HG03571 (cell line): Measurements from ENCODE around the gene ACSL5.
A peak's percentile ranks its signal among the peaks of the same experiment; 100 is the strongest.
"Not testable (repeated sequence)": the region's sequence is repeated elsewhere in the genome, so short reads cannot be mapped to it uniquely, and the experiment has no call there.

Source experiments
- ATAC-seq: cut with Tn5 transposase; IDR thresholded peaks from one replicate; pipeline ENCODE4 v1.9.1; 2021; ENCODE audit not compliant: unreplicated experiment

Gene ACSL5

DNA sequence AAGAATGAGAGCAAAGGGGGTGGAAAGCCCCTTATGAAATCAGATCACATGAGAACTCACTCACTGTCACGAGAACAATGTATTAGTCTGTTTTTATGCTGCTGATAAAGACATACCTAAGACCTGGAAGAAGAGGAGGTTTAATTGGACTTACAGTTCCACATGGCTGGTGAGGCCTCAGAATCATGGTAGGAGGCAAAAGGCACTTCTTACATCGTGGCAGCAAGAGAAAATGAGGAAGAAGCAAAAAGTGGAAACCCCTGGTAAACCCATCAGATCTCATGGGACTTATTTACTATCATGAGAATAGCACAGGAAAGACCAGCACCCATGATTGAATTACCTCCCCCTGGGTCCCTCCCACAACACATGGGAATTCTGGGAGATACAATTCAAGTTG, 32.9 kb downstream of the ACSL5 start:
- ATAC-seq = not testable (repeated sequence)

- no peak for ATAC-seq
Observed at GRCh38 chr10:112407696-112408095, 33.8 kb downstream of the ACSL5 start.

DNA sequence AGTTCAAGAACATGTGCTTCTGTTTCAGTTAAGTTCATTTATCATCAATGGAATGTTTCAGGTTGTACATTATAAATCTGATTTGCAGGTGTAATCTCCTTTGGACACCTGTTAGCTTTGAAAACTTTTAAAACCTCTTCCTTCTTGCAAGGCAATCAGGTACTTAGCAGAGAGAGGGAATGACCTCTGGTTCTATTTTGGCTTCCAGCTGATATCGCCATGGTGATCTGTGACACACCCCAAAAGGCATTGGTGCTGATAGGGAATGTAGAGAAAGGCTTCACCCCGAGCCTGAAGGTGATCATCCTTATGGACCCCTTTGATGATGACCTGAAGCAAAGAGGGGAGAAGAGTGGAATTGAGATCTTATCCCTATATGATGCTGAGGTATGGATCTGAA, 35.4 kb downstream of the ACSL5 start:
- no peak for ATAC-seq

DNA sequence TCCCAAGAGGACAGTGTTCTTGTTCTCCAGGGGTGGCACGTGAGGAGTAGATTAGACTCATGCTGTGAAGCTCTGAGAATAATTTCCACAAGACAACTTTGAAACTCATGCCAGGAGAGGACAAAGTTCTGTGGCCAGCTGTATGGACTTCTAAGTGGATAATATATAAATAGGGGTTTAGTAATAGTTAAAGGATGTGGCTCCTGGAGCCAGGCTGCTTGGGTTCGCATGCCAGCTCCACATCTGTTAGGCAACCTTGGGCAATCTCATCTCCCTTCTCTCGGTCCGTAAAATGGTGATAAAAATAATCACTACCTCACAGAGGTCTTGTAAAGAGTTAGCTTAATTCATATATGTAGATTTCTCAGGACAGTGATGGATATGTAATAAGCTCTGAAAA, 35.8 kb downstream of the ACSL5 start:
- no peak for ATAC-seq

GRCh38 chr10:112412696-112413095, 38.8 kb downstream of the ACSL5 start:
- ATAC-seq = no peak

GRCh38 chr10:112421731-112422130, 47.8 kb downstream of the ACSL5 start:
- no peak for ATAC-seq

- no peak for ATAC-seq
Observed at GRCh38 chr10:112424651-112425050, 50.7 kb downstream of the ACSL5 start.

- no peak for ATAC-seq
Observed at GRCh38 chr10:112426111-112426510, 52.2 kb downstream of the ACSL5 start.

- no peak for ATAC-seq
Observed at GRCh38 chr10:112429147-112429546, 55.2 kb downstream of the ACSL5 start.

GRCh38 chr10:112429654-112430230, 55.8 kb downstream of the ACSL5 start:
- no peak for ATAC-seq

GRCh38 chr10:112433136-112433535, 59.2 kb downstream of the ACSL5 start:
- no peak for ATAC-seq

DNA sequence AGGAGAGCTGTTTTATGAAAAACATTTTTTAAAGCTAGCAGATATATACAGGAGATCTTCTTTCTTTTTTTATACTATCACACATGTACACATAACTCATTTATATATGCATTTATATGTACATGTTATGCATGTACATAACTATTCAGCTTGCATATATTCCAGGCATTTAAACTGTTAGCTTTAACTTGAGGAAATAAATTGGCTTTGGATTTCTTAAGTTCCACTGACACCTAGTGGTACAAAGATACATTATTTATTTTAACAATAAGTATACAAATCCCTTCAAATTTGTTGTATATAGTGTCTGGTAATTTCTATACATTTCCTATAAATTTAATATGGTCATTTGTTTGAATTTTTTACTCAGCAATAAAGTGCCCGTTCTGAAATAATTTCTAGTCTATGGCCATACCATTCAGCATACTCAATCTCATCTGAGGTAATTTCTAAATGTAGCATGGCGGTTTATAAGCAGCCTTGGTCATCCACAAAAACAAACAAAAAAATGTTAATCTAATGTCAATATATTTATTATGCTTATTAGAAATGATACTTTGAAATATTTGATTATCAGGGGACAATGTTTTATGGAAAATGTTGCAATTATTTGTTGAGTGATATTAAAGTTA, 61.2 kb downstream of the ACSL5 start:
- ATAC-seq = no peak

GRCh38 chr10:112438356-112438755, 64.4 kb downstream of the ACSL5 start:
- no peak for ATAC-seq

DNA sequence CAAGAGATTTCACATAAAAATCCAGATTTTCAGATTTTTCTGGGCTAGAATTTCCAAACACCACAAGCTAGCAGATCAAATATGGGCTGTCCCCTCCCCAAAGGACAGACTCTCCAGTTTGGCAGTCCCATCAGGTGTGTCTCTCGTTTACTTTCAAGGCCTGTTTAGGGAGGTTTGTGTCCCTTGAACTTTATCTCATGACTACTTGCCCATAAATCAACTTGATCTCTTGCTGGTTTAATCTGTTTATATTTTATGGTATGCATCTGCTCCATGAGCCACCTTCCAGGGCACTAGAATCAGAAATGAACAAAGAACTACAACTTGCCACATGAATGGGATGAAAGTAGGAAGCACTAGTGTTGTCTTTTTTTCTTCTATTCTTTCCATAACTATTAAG, 67.6 kb downstream of the ACSL5 start:
- ATAC-seq = no peak

GRCh38 chr10:112442063-112442462, 68.1 kb downstream of the ACSL5 start:
- no peak for ATAC-seq

DNA sequence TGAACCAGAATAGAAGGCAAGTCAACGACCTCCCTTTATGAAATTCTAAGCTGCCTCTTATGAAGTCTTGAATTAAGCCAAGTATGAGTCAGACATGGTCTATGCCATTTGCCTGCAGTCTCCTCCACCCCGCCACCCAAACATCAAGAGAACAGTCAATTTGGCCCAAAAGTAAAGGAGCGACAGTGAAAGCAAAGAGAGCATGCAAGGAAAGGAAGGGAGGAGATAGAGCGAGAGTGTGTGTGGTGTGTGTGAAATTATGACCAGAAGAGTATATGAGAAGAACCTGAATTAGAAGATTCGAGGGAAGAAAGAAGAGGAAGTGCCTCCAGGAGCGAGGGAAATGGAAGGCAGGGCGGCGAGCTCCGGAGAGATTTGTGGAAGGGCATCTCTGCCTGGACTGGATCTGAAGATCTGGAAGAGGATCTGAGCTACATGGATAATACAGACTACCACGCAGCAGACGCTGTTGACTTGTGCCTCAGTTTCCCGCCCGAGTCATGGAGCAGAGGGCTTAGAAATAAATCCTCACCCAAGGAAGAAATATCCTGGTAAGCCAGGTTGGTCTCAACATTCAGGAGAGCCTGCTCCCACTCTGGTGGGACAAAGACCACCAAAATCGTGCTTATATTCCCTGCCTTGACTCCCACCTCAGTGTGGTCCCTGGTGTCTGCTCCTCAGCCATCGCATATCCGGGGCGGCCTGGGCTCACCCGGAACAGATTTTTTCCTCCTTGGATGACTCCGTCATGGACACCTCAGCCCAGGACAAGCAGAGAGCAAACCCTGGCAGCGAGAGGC, 72.3 kb downstream of the ACSL5 start:
- no peak for ATAC-seq

DNA sequence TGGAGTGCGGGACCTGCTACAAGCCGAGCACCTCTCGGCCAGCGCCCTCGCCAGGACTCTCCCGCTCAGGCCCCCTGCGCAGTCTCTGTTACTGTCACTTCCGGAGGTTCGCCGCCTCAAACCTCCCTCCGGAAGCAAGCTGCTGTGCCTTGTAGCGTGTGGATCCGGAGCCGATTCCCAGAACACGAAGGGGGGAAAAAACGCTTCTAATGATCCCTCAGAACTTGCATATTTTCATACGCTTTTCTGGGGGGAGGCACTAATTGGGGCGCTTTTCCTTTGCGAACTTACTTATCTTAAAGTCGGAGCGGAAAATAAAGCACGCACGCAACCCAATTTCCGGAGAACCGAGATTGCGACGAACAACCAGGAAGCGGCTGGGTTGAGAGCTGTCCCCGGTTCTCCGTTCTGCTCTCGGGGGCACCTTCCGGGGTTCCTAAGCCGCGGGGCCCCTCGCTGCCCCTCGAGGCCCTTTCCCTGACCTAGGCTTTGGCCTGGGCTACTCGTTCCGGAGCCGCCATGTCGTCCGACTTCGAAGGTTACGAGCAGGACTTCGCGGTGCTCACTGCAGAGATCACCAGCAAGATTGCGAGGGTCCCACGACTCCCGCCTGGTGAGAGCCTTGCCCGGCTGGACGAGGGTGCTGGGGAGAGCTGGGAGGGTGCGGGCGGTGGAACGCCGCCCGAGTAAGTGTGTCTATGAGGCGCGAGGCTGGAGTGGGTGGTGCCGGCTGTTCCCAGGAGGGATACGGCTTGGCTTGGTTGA, 73.1 kb downstream of the ACSL5 start, which contains the start of the genes VTI1A and ZDHHC6:
VTI1A (plus strand) TSS at position 361 of the 765 bp plus-strand sequence; CDS start at position 520, 159 bp downstream.
ZDHHC6 (minus strand) TSS at position 60 of the 765 bp plus-strand sequence. CDS start 1,478 bp downstream, outside the sequence.
- peak; percentile 91 for ATAC-seq

DNA sequence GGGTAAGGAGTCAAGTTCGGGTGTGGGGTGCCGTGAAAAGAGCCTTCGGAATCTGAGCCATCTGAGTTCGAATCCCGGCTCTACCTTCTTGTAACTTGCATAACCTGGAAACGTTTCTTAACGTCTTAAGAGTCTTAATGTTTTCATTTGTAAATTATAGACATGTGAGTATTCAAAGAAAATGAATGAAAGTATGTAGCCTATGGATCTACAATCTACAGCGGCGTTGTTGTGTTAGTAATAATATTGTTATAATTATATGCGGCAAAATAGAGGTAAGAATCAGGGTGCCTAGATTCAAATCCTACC, 73.7 kb downstream of the ACSL5 start:
- no peak for ATAC-seq

GRCh38 chr10:112448888-112449287, 75.0 kb downstream of the ACSL5 start:
- ATAC-seq = no peak

GRCh38 chr10:112454910-112455779, 81.2 kb downstream of the ACSL5 start:
- ATAC-seq = no peak
